HepG2 (cell line): ENCODE results near the gene DNASE1. TPM values are rescaled to one million over a fixed set of nuclear protein-coding genes. Genes with fewer than 3 reads are reported as not detected.

Source experiments
- BCL6 ChIP-seq: IDR thresholded peaks from 2 replicates; pipeline ENCODE4 v1.6.1; 2016; ENCODE audit warnings: missing genetic modification reagents, missing compliant biosample characterization
- ISX ChIP-seq: sonication (generic); formaldehyde crosslinking; conservative IDR thresholded peaks from 2 replicates; pipeline ENCODE4 v1.5.0; 2020; ENCODE audit warnings: missing genetic modification reagents
- LCORL ChIP-seq, 2 experiments: fragments of 450-650 bp in 1 of 2; sonication (generic) in 1 of 2; formaldehyde crosslinking in 1 of 2; IDR thresholded peaks; 2 replicates each; pipeline versions ENCODE4 v1.5.0 to v1.6.1; 2017 to 2020; ENCODE audit warnings: antibody characterized with exemption in 1 of 2, missing genetic modification reagents in 1 of 2
- MIXL1 ChIP-seq: IDR thresholded peaks from 2 replicates; pipeline ENCODE4 v1.6.1; 2016
- PITX1 ChIP-seq: sonication (generic); formaldehyde crosslinking; IDR thresholded peaks from 2 replicates; pipeline ENCODE4 v1.5.1; 2020; ENCODE audit warnings: mild to moderate bottlenecking, missing genetic modification reagents
- SIN3A ChIP-seq: IDR thresholded peaks from 2 replicates; pipeline ENCODE4 v1.6.1; 2011; ENCODE audit warnings: low read depth, mild to moderate bottlenecking, control low read depth, low read length, borderline replicate concordance
- ZFP1 ChIP-seq: IDR thresholded peaks from 2 replicates; pipeline ENCODE4 v1.6.1; 2016
- ZNF225 ChIP-seq: sonication (generic); formaldehyde crosslinking; IDR thresholded peaks from 2 replicates; pipeline ENCODE4 v1.4.0; 2020; ENCODE audit warnings: mild to moderate bottlenecking, missing genetic modification reagents
- ZNF441 ChIP-seq: sonication (generic); formaldehyde crosslinking; IDR thresholded peaks from 2 replicates; pipeline ENCODE4 v1.7.0; 2021; ENCODE audit warnings: missing genetic modification reagents, borderline replicate concordance
- ZNF501 ChIP-seq: sonication (generic); formaldehyde crosslinking; IDR thresholded peaks from 2 replicates; pipeline ENCODE4 v1.5.1; 2020; ENCODE audit warnings: mild to moderate bottlenecking, moderate library complexity, missing genetic modification reagents
- polyA plus RNA-seq, 8 experiments: library from polyadenylated mRNA; depleted of rRNA in 3 of 8; stranded (reverse) in 7 of 8; unstranded in 1 of 8; fragments of >200 nt; fragmentation: Illumina TruSeq in 4 of 8; extraction: Trizol in 4 of 8; gene quantifications; 2 replicates each; pipeline versions ENCODE4 v1.2.1 to v1.2.3, GENCODE V29; 2011 to 2016; ENCODE audit warnings: low read depth in 4 of 8, missing spikeins in 1 of 8, mixed read lengths in 1 of 8; ENCODE audit not compliant: insufficient read depth in 1 of 8
- total RNA-seq, 5 experiments: library from RNA; depleted of rRNA; stranded (reverse); fragments of >200 nt; fragmentation: Illumina TruSeq; extraction: Trizol; gene quantifications; 2 replicates each; pipeline ENCODE4 v1.2.3, GENCODE V29; 2016; ENCODE audit warnings: low read depth in 1 of 5
- TF ChIP-seq, protein P1 (sequence below): sonication (generic); formaldehyde crosslinking; conservative IDR thresholded peaks from 2 replicates; pipeline ENCODE4 v1.8.0; 2022; ENCODE audit warnings: low read depth, missing genetic modification reagents
- TF ChIP-seq, protein P2 (sequence below): IDR thresholded peaks from 2 replicates; pipeline ENCODE4 v1.6.1; 2016; ENCODE audit warnings: low read depth
- TF ChIP-seq, protein P3 (sequence below): sonication (generic); formaldehyde crosslinking; IDR thresholded peaks from 2 replicates; pipeline ENCODE4 v1.4.0; 2020; ENCODE audit warnings: mild to moderate bottlenecking, missing genetic modification reagents
- TF ChIP-seq, protein P4 (sequence below): sonication (generic); formaldehyde crosslinking; IDR thresholded peaks from 2 replicates; pipeline ENCODE4 v1.5.1; 2020; ENCODE audit warnings: mild to moderate bottlenecking, missing genetic modification reagents, borderline replicate concordance

The DNASE1 gene
- total and polyA plus RNA-seq, 2 of the 13 experiments (the other 11 are each of a cell fraction or from before 2014, with no cell fraction given): 7.1 to 11.1 TPM

- TF ChIP-seq MIXL1 (CRISPR knock-in tag) (0 out of 2 replicates have a peak, but pooled peaks have one; percentile 59), ZNF501 (CRISPR knock-in tag) (peak; percentile 81; the same call in 1 of the 2 replicates), ZNF225 (CRISPR knock-in tag) (no peak), LCORL (IDR thresholded peaks at IDR 0.05) (no peak), LCORL (CRISPR knock-in tag; IDR thresholded peaks at IDR 0.05) (0 out of 2 replicates have a peak, but pooled peaks have one; percentile 72), SIN3A (no peak), PITX1 (peak; percentile 45; the same call in 1 of the 2 replicates), ZNF441 (CRISPR knock-in tag) (0 out of 2 replicates have a peak, but pooled peaks have one; percentile 51), BCL6 (CRISPR knock-in tag) (peak; percentile 85), ISX (CRISPR knock-in tag) (no peak), ZFP1 (no peak)
- TF ChIP-seq, protein P1, sequence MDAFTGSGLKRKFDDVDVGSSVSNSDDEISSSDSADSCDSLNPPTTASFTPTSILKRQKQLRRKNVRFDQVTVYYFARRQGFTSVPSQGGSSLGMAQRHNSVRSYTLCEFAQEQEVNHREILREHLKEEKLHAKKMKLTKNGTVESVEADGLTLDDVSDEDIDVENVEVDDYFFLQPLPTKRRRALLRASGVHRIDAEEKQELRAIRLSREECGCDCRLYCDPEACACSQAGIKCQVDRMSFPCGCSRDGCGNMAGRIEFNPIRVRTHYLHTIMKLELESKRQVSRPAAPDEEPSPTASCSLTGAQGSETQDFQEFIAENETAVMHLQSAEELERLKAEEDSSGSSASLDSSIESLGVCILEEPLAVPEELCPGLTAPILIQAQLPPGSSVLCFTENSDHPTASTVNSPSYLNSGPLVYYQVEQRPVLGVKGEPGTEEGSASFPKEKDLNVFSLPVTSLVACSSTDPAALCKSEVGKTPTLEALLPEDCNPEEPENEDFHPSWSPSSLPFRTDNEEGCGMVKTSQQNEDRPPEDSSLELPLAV: no peak
- TF ChIP-seq, protein P2, sequence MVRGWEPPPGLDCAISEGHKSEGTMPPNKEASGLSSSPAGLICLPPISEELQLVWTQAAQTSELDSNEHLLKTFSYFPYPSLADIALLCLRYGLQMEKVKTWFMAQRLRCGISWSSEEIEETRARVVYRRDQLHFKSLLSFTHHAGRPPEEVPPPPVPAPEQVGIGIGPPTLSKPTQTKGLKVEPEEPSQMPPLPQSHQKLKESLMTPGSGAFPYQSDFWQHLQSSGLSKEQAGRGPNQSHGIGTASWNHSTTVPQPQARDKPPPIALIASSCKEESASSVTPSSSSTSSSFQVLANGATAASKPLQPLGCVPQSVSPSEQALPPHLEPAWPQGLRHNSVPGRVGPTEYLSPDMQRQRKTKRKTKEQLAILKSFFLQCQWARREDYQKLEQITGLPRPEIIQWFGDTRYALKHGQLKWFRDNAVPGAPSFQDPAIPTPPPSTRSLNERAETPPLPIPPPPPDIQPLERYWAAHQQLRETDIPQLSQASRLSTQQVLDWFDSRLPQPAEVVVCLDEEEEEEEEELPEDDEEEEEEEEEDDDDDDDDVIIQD (CRISPR knock-in tag): peak; percentile 67; the same call in 1 of the 2 replicates
- TF ChIP-seq, protein P3, sequence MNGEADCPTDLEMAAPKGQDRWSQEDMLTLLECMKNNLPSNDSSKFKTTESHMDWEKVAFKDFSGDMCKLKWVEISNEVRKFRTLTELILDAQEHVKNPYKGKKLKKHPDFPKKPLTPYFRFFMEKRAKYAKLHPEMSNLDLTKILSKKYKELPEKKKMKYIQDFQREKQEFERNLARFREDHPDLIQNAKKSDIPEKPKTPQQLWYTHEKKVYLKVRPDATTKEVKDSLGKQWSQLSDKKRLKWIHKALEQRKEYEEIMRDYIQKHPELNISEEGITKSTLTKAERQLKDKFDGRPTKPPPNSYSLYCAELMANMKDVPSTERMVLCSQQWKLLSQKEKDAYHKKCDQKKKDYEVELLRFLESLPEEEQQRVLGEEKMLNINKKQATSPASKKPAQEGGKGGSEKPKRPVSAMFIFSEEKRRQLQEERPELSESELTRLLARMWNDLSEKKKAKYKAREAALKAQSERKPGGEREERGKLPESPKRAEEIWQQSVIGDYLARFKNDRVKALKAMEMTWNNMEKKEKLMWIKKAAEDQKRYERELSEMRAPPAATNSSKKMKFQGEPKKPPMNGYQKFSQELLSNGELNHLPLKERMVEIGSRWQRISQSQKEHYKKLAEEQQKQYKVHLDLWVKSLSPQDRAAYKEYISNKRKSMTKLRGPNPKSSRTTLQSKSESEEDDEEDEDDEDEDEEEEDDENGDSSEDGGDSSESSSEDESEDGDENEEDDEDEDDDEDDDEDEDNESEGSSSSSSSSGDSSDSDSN (CRISPR knock-in tag): no peak
- TF ChIP-seq, protein P4, sequence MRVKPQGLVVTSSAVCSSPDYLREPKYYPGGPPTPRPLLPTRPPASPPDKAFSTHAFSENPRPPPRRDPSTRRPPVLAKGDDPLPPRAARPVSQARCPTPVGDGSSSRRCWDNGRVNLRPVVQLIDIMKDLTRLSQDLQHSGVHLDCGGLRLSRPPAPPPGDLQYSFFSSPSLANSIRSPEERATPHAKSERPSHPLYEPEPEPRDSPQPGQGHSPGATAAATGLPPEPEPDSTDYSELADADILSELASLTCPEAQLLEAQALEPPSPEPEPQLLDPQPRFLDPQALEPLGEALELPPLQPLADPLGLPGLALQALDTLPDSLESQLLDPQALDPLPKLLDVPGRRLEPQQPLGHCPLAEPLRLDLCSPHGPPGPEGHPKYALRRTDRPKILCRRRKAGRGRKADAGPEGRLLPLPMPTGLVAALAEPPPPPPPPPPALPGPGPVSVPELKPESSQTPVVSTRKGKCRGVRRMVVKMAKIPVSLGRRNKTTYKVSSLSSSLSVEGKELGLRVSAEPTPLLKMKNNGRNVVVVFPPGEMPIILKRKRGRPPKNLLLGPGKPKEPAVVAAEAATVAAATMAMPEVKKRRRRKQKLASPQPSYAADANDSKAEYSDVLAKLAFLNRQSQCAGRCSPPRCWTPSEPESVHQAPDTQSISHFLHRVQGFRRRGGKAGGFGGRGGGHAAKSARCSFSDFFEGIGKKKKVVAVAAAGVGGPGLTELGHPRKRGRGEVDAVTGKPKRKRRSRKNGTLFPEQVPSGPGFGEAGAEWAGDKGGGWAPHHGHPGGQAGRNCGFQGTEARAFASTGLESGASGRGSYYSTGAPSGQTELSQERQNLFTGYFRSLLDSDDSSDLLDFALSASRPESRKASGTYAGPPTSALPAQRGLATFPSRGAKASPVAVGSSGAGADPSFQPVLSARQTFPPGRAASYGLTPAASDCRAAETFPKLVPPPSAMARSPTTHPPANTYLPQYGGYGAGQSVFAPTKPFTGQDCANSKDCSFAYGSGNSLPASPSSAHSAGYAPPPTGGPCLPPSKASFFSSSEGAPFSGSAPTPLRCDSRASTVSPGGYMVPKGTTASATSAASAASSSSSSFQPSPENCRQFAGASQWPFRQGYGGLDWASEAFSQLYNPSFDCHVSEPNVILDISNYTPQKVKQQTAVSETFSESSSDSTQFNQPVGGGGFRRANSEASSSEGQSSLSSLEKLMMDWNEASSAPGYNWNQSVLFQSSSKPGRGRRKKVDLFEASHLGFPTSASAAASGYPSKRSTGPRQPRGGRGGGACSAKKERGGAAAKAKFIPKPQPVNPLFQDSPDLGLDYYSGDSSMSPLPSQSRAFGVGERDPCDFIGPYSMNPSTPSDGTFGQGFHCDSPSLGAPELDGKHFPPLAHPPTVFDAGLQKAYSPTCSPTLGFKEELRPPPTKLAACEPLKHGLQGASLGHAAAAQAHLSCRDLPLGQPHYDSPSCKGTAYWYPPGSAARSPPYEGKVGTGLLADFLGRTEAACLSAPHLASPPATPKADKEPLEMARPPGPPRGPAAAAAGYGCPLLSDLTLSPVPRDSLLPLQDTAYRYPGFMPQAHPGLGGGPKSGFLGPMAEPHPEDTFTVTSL (CRISPR knock-in tag): peak; percentile 86
These were observed 8.1 kb upstream of the DNASE1 start (continued) for GRCh38 chr16:3646348-3646920.
